ENCODE results near the gene PEX7.
"Not testable (repeated sequence)": the region's sequence is repeated elsewhere in the genome, so short reads cannot be mapped to it uniquely, and the experiment has no call there.

Gene PEX7

GRCh38 chr6:136790411-136791295 lies 31.7 kb upstream of the PEX7 start:
- DNase-seq (ENCODE audit: low spot score), result no peak

GRCh38 chr6:136791296-136792094 lies 30.9 kb upstream of the PEX7 start:
- no peak for DNase-seq (ENCODE audit: low spot score)

GRCh38 chr6:136792095-136792409 lies 30.3 kb upstream of the PEX7 start:
- no peak for DNase-seq (ENCODE audit: low spot score)

- peak; percentile 18 for DNase-seq (ENCODE audit: low spot score)
Measured at GRCh38 chr6:136792410-136793262, 29.8 kb upstream of the PEX7 start, which contains the start of gene MAP3K5. MAP3K5 (minus strand) TSS chr6:136792477; CDS start chr6:136792157, 320 bp downstream.

GRCh38 chr6:136793363-136793762 lies 29.0 kb upstream of the PEX7 start:
- no peak for DNase-seq (ENCODE audit: low spot score)

- DNase-seq (ENCODE audit: low spot score), result no peak
Measured at GRCh38 chr6:136795386-136795785, 27.0 kb upstream of the PEX7 start.

- no peak for DNase-seq (ENCODE audit: low spot score)
Measured at GRCh38 chr6:136795996-136796395, 26.4 kb upstream of the PEX7 start.

GRCh38 chr6:136798044-136798443 lies 24.3 kb upstream of the PEX7 start:
- DNase-seq (ENCODE audit: low spot score), result no peak

GRCh38 chr6:136801581-136801980 lies 20.8 kb upstream of the PEX7 start:
- no peak for DNase-seq (ENCODE audit: low spot score)

GRCh38 chr6:136803608-136804007 lies 18.8 kb upstream of the PEX7 start:
- DNase-seq (ENCODE audit: low spot score), result no peak

- DNase-seq (ENCODE audit: low spot score), result no peak
Measured at GRCh38 chr6:136809091-136809860, 13.1 kb upstream of the PEX7 start.

- DNase-seq (ENCODE audit: low spot score), result no peak
Measured at GRCh38 chr6:136811272-136811671, 11.1 kb upstream of the PEX7 start.

- no peak for DNase-seq (ENCODE audit: low spot score)
Measured at GRCh38 chr6:136812174-136812573, 10.2 kb upstream of the PEX7 start.

GRCh38 chr6:136815608-136816007 lies 6.8 kb upstream of the PEX7 start:
- not testable (repeated sequence) for DNase-seq (ENCODE audit: low spot score)

- DNase-seq (ENCODE audit: low spot score), result no peak
Measured at GRCh38 chr6:136816656-136817055, 5.7 kb upstream of the PEX7 start.

GRCh38 chr6:136820561-136820960 lies 1.8 kb upstream of the PEX7 start:
- DNase-seq (ENCODE audit: low spot score), result no peak

GRCh38 chr6:136822046-136822375 lies 381 bp upstream of the PEX7 start:
- DNase-seq (ENCODE audit: low spot score), result no peak

GRCh38 chr6:136823128-136823660 lies 802 bp downstream of the PEX7 start:
- DNase-seq (ENCODE audit: low spot score), result no peak

GRCh38 chr6:136826216-136826615 lies 3.8 kb downstream of the PEX7 start:
- no peak for DNase-seq (ENCODE audit: low spot score)

GRCh38 chr6:136831873-136832562 lies 9.6 kb downstream of the PEX7 start:
- no peak for DNase-seq (ENCODE audit: low spot score)
